H9 (cell line): ENCODE measurements around the gene ACP4. TPM values are rescaled to one million over a fixed set of nuclear protein-coding genes. Genes with fewer than 3 reads are reported as not detected.

ENCODE experiments used
- DNase-seq: peaks from one replicate; pipeline ENCODE4 v3.0.0-alpha.2; 2017
- H2AFZ ChIP-seq: one replicate; pipeline ENCODE4 v1.6.1; 2013; ENCODE audit warnings: mild to moderate bottlenecking, low read length, control low read depth, moderate library complexity
- H2AK5ac ChIP-seq: 2 replicates; pipeline ENCODE4 v1.6.1; 2013; ENCODE audit warnings: low read length, control low read depth, mixed read lengths; ENCODE audit not compliant: insufficient read length
- H2BK120ac ChIP-seq: one replicate; pipeline ENCODE4 v1.6.1; 2013; ENCODE audit warnings: low read depth, mild to moderate bottlenecking, low read length, control low read depth, inconsistent platforms; ENCODE audit not compliant: poor library complexity, severe bottlenecking
- H2BK12ac ChIP-seq: 2 replicates; pipeline ENCODE4 v1.6.1; 2013; ENCODE audit warnings: low read length, control low read depth, mixed read lengths, low read depth; ENCODE audit not compliant: insufficient read length
- H2BK15ac ChIP-seq: 2 replicates; pipeline ENCODE4 v1.6.1; 2013; ENCODE audit warnings: low read depth, low read length, control low read depth
- H2BK20ac ChIP-seq: one replicate; pipeline ENCODE4 v1.6.1; 2013; ENCODE audit warnings: low read depth, mild to moderate bottlenecking, low read length, control low read depth, inconsistent platforms; ENCODE audit not compliant: poor library complexity, severe bottlenecking
- H2BK5ac ChIP-seq: 2 replicates; pipeline ENCODE4 v1.6.1; 2013; ENCODE audit warnings: low read length, control low read depth, mixed read lengths; ENCODE audit not compliant: insufficient read length
- H3K14ac ChIP-seq: 2 replicates; pipeline ENCODE4 v1.6.1; 2013; ENCODE audit warnings: low read length, control low read depth; ENCODE audit not compliant: insufficient read depth
- H3K18ac ChIP-seq: 2 replicates; pipeline ENCODE4 v1.6.1; 2013; ENCODE audit warnings: low read depth, mild to moderate bottlenecking, mixed read lengths, low read length, control low read depth; ENCODE audit not compliant: insufficient read length
- H3K23ac ChIP-seq: 2 replicates; pipeline ENCODE4 v1.6.1; 2013; ENCODE audit warnings: low read length, control low read depth, mixed read lengths, low read depth; ENCODE audit not compliant: insufficient read length
- H3K23me2 ChIP-seq: 2 replicates; pipeline ENCODE4 v1.6.1; 2013; ENCODE audit warnings: low read depth, mild to moderate bottlenecking, mixed read lengths, low read length, control low read depth; ENCODE audit not compliant: insufficient read length, poor library complexity, severe bottlenecking
- H3K27ac ChIP-seq: 2 replicates; pipeline ENCODE4 v1.5.1; 2013; ENCODE audit warnings: low read length, control low read depth, mixed read lengths, low read depth; ENCODE audit not compliant: insufficient read length
- H3K27me3 ChIP-seq: 2 replicates; pipeline ENCODE4 v1.6.1; 2013; ENCODE audit warnings: low read length, control low read depth, inconsistent platforms; ENCODE audit not compliant: insufficient read depth
- H3K4ac ChIP-seq: 2 replicates; pipeline ENCODE4 v1.6.1; 2013; ENCODE audit warnings: low read depth, mild to moderate bottlenecking, control low read depth, inconsistent platforms, low read length, moderate library complexity
- H3K4me1 ChIP-seq: 2 replicates; pipeline ENCODE4 v1.6.1; 2013; ENCODE audit warnings: low read length, control low read depth, inconsistent platforms; ENCODE audit not compliant: insufficient read depth
- H3K4me2 ChIP-seq: 2 replicates; pipeline ENCODE4 v1.6.1; 2013; ENCODE audit warnings: low read length, control low read depth, mixed read lengths; ENCODE audit not compliant: insufficient read length, insufficient read depth
- H3K56ac ChIP-seq: 2 replicates; pipeline ENCODE4 v1.6.1; 2013; ENCODE audit warnings: low read depth, mild to moderate bottlenecking, mixed read lengths, low read length, control low read depth; ENCODE audit not compliant: insufficient read length
- H3K79me1 ChIP-seq: 2 replicates; pipeline ENCODE4 v1.6.1; 2013; ENCODE audit warnings: low read depth, mild to moderate bottlenecking, moderate library complexity, low read length, control low read depth, inconsistent platforms; ENCODE audit not compliant: insufficient read depth, poor library complexity, severe bottlenecking
- H3K79me2 ChIP-seq: 2 replicates; pipeline ENCODE4 v1.6.1; 2013; ENCODE audit warnings: low read length, control low read depth, inconsistent platforms; ENCODE audit not compliant: insufficient read depth
- H3K9ac ChIP-seq: 2 replicates; pipeline ENCODE4 v1.6.1; 2013; ENCODE audit warnings: low read length, control low read depth, mixed read lengths; ENCODE audit not compliant: insufficient read length; ENCODE audit errors: extremely low read depth
- H3K9me3 ChIP-seq: one replicate; pipeline ENCODE4 v1.6.1; 2013; ENCODE audit warnings: low read depth, low read length, inconsistent platforms; ENCODE audit not compliant: control insufficient read depth
- H3T11ph ChIP-seq: one replicate; pipeline ENCODE4 v1.6.1; 2013; ENCODE audit warnings: mild to moderate bottlenecking, low read length, control low read depth, inconsistent platforms
- H4K20me1 ChIP-seq: one replicate; pipeline ENCODE4 v1.6.1; 2013; ENCODE audit not compliant: control insufficient read depth, insufficient read length, insufficient read depth
- H4K5ac ChIP-seq: 2 replicates; pipeline ENCODE4 v1.6.1; 2013; ENCODE audit warnings: low read depth, mild to moderate bottlenecking, mixed read lengths, low read length, control low read depth; ENCODE audit not compliant: insufficient read length
- H4K8ac ChIP-seq: replicated peaks from 2 replicates; pipeline ENCODE4 v1.6.1; 2013; ENCODE audit warnings: low read length, control low read depth, mixed read lengths, low read depth; ENCODE audit not compliant: insufficient read length
- H4K91ac ChIP-seq: 2 replicates; pipeline ENCODE4 v1.6.1; 2013; ENCODE audit warnings: low read depth, mild to moderate bottlenecking, moderate library complexity, mixed read lengths, low read length, control low read depth; ENCODE audit not compliant: insufficient read length
- H3K27ac Mint-ChIP-seq, 3 experiments: 2 replicates in 2 of 3; 3 replicates in 1 of 3; pipeline ENCODE4 v1.8.0; 2020 to 2021; ENCODE audit warnings: mixed read lengths in 3 of 3, mild to moderate bottlenecking in 1 of 3, moderate library complexity in 1 of 3
- H3K27me3 Mint-ChIP-seq: 2 replicates; pipeline ENCODE4 v1.8.0; 2021; ENCODE audit warnings: low read depth, mild to moderate bottlenecking, moderate library complexity, mixed read lengths
- H3K36me3 Mint-ChIP-seq, 3 experiments: 2 replicates in 2 of 3; 3 replicates in 1 of 3; pipeline ENCODE4 v1.8.0; 2020 to 2021; ENCODE audit warnings: low read depth in 3 of 3, mixed read lengths in 3 of 3; ENCODE audit not compliant: insufficient read depth in 1 of 3
- H3K4me1 Mint-ChIP-seq, 2 experiments: 2 replicates each; pipeline ENCODE4 v1.8.0; 2020; ENCODE audit warnings: mixed read lengths in 2 of 2
- H3K4me3 Mint-ChIP-seq, 2 experiments: 2 replicates in 1 of 2; 3 replicates in 1 of 2; pipeline ENCODE4 v1.8.0; 2020 to 2021; ENCODE audit warnings: mild to moderate bottlenecking in 2 of 2, mixed read lengths in 2 of 2, moderate library complexity in 1 of 2
- H3K9me3 Mint-ChIP-seq, 2 experiments: 2 replicates in 1 of 2; 3 replicates in 1 of 2; pipeline ENCODE4 v1.8.0; 2020; ENCODE audit warnings: mild to moderate bottlenecking in 2 of 2, mixed read lengths in 2 of 2, moderate library complexity in 1 of 2
- WGBS: extraction: QIAGEN DNeasy Blood & Tissue Kit; methylation state at CpG from one replicate; pipeline ENCODE4 v1.1.7; 2013; ENCODE audit warnings: missing lambda C conversion rate, low lambda C conversion rate, mixed read lengths; ENCODE audit not compliant: insufficient read length; ENCODE audit errors: extremely low coverage; 5-methylcytosine and 5-hydroxymethylcytosine counted together
- total RNA-seq: library from RNA; stranded (reverse); gene quantifications from 2 replicates; pipeline ENCODE4 v1.2.1, GENCODE V29; 2021
- TF ChIP-seq, protein P1 (sequence below): fragments of 200-600 bp; sonication (generic); conservative IDR thresholded peaks from 3 replicates; pipeline ENCODE4 v1.8.0; 2021; ENCODE audit warnings: antibody characterized with exemption, mild to moderate bottlenecking

ACP4 gene
- total RNA-seq, 1 experiment from 2014 or later, result not detected

GRCh38 chr19:50794074-50794875 lies 4.1 kb downstream of the ACP4 start:
- H3T11ph ChIP-seq, result no peak overlapping the region
- no peaks in the 10 kb centered on the region for H3K27me3 ChIP-seq
- no peaks in the 10 kb centered on the region for H3K79me2 ChIP-seq
- H3K23ac ChIP-seq, result no peak overlapping the region
- H3K4me2 ChIP-seq, result no peak overlapping the region
- Mint-ChIP-seq H3K36me3 (peaks cover 13 to 42% (median 24%) of the 10 kb centered on the region in 3 experiments; a peak in 6 of 7 replicates), H3K27ac (no peak overlapping the region), H3K4me1 (peaks cover 9 to 10% of the 10 kb centered on the region in 2 experiments), H3K27me3 (peaks cover 13% of the 10 kb centered on the region), H3K9me3 (no peaks in the 10 kb centered on the region), H3K4me3 (no peak overlapping the region)
- no peaks in the 10 kb centered on the region for H3K9me3 ChIP-seq
- no peak overlapping the region for H2BK15ac ChIP-seq
- no peak overlapping the region for H4K8ac ChIP-seq
- H2AK5ac ChIP-seq, result no peak overlapping the region
- no peak overlapping the region for H3K14ac ChIP-seq
- no peaks in the 10 kb centered on the region for H3K79me1 ChIP-seq
- H4K20me1 ChIP-seq, result no peaks in the 10 kb centered on the region
- H3K4ac ChIP-seq, result no peak overlapping the region
- TF ChIP-seq, protein P1, sequence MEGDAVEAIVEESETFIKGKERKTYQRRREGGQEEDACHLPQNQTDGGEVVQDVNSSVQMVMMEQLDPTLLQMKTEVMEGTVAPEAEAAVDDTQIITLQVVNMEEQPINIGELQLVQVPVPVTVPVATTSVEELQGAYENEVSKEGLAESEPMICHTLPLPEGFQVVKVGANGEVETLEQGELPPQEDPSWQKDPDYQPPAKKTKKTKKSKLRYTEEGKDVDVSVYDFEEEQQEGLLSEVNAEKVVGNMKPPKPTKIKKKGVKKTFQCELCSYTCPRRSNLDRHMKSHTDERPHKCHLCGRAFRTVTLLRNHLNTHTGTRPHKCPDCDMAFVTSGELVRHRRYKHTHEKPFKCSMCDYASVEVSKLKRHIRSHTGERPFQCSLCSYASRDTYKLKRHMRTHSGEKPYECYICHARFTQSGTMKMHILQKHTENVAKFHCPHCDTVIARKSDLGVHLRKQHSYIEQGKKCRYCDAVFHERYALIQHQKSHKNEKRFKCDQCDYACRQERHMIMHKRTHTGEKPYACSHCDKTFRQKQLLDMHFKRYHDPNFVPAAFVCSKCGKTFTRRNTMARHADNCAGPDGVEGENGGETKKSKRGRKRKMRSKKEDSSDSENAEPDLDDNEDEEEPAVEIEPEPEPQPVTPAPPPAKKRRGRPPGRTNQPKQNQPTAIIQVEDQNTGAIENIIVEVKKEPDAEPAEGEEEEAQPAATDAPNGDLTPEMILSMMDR, result no peak
- no peak overlapping the region for H2BK20ac ChIP-seq
- no peak overlapping the region for H3K9ac ChIP-seq
- no CpG with 5 or more reads among the region's 16 CpGs for WGBS
- no peak overlapping the region for H3K27ac ChIP-seq
- H3K18ac ChIP-seq, result no peak overlapping the region
- H2AFZ ChIP-seq, result no peak overlapping the region
- H4K91ac ChIP-seq, result no peak overlapping the region
- H3K56ac ChIP-seq, result no peak overlapping the region
- no peak overlapping the region for H2BK120ac ChIP-seq
- DNase-seq, result no peak
- H3K4me1 ChIP-seq, result no peaks in the 10 kb centered on the region
- no peak overlapping the region for H2BK12ac ChIP-seq
- no peak overlapping the region for H4K5ac ChIP-seq
- H3K23me2 ChIP-seq, result no peaks in the 10 kb centered on the region
- H2BK5ac ChIP-seq, result no peak overlapping the region
